Mesothelial cell of epicardium (in vitro differentiated cells): ENCODE results near the gene SORBS1. TPM values are rescaled to one million over a fixed set of nuclear protein-coding genes. Genes with fewer than 3 reads are reported as not detected.
A peak's percentile ranks its signal among the peaks of the same experiment; 100 is the strongest.

ENCODE experiments used
- DNase-seq, 2 experiments: peaks; one replicate each; pipeline ENCODE4 v3.0.0; 2021; ENCODE audit warnings: low spot score in 2 of 2; ENCODE audit not compliant: unreplicated experiment in 2 of 2
- H3K27ac Mint-ChIP-seq: 2 replicates; pipeline ENCODE4 v1.8.0; 2021; ENCODE audit warnings: mixed read lengths
- H3K27me3 Mint-ChIP-seq: 2 replicates; pipeline ENCODE4 v1.8.0; 2021; ENCODE audit warnings: low read depth, mixed read lengths
- H3K36me3 Mint-ChIP-seq: 2 replicates; pipeline ENCODE4 v1.8.0; 2021; ENCODE audit warnings: mixed read lengths
- H3K4me1 Mint-ChIP-seq: 2 replicates; pipeline ENCODE4 v1.8.0; 2021; ENCODE audit warnings: mixed read lengths
- H3K4me3 Mint-ChIP-seq: 2 replicates; pipeline ENCODE4 v1.8.0; 2021; ENCODE audit warnings: mild to moderate bottlenecking, moderate library complexity, mixed read lengths
- H3K9me3 Mint-ChIP-seq: 2 replicates; pipeline ENCODE4 v1.8.0; 2021; ENCODE audit warnings: mixed read lengths
- total RNA-seq: library from RNA; stranded (reverse); gene quantifications from 3 replicates; pipeline ENCODE4 v1.2.1, GENCODE V29; 2021
- TF ChIP-seq, protein P1 (sequence below): fragments of 200-600 bp; sonication (generic); IDR thresholded peaks from one replicate; pipeline ENCODE4 v1.5.0; 2021; ENCODE audit warnings: antibody characterized with exemption; ENCODE audit not compliant: unreplicated experiment

The SORBS1 gene
- total RNA-seq, 1 donor from 2014 or later, result 24.9 TPM

DNA sequence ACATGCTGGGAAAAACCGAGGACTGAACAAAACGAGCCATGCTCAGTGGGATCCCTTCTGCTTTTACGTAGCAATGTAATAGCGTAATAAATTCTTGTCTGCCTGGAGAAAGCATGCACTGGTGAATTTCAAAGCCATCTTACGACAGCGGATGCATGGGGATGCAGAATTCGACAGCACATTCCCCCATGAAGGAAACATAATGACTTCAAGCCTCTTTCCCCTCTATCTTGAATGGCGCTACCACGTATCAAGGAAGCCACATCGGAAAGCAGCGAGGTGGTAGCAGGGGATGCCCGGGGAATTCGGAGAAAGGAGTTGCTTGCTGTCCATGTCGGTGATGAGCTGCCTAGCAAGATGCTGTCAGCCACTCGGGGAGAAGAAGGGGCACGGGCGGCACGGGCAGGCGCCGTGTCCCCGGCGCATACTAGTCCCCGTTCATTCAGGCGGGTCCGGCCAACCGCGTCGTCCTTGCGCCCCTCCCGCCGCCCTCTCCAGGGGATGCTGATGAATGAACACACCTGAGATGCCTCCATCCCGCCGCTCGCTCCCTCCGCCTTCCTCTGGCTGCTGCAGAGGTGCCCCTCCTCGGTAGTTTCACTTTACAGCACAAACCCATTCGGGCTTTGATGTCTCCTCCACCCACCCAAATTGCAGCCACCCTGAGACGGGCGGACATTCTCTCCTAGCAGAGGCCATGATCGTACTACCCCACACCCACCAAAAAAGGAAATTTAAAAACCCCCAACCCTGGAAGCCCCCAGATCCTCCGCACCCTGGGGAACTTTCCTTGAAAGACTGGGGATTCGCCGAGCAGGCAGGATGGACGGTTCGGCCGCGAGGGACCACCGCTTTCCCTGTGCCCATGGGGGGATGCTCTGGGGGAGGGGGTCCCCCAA is 644 bp downstream of the SORBS1 start:
- H3K4me3 Mint-ChIP-seq, result peak overlapping the region; percentile 97
- H3K36me3 Mint-ChIP-seq, result no peaks in the 10 kb centered on the region
- H3K27ac Mint-ChIP-seq, result peak overlapping the region; percentile 94
- peak; percentile 25 to 59 for DNase-seq
- no peaks in the 10 kb centered on the region for H3K9me3 Mint-ChIP-seq
- H3K27me3 Mint-ChIP-seq, result peaks cover 21% of the 10 kb centered on the region
- TF ChIP-seq, protein P1, sequence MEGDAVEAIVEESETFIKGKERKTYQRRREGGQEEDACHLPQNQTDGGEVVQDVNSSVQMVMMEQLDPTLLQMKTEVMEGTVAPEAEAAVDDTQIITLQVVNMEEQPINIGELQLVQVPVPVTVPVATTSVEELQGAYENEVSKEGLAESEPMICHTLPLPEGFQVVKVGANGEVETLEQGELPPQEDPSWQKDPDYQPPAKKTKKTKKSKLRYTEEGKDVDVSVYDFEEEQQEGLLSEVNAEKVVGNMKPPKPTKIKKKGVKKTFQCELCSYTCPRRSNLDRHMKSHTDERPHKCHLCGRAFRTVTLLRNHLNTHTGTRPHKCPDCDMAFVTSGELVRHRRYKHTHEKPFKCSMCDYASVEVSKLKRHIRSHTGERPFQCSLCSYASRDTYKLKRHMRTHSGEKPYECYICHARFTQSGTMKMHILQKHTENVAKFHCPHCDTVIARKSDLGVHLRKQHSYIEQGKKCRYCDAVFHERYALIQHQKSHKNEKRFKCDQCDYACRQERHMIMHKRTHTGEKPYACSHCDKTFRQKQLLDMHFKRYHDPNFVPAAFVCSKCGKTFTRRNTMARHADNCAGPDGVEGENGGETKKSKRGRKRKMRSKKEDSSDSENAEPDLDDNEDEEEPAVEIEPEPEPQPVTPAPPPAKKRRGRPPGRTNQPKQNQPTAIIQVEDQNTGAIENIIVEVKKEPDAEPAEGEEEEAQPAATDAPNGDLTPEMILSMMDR, result no peak
- H3K4me1 Mint-ChIP-seq, result peaks cover 33% of the 10 kb centered on the region

DNA sequence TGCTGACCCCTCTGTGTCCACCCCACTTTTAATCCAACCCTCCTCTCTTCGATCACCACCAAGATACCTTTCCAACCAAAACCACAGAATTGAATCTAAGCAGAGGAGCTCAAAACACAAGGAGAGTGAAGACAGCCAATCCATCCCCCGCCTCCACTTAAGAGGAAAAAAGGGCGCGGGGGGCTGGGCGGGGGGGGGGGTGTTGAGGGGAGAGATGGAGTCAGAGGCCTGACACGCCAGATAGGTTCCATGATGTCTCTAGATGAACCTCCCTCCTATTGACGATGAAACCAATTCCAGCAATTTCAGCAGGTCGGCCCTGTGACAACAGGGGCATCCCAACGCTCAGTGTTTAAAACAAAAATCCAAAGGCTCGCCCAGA is 1.3 kb downstream of the SORBS1 start:
- Mint-ChIP-seq H3K36me3 (no peaks in the 10 kb centered on the region), H3K4me1 (peaks cover 27% of the 10 kb centered on the region), H3K9me3 (no peaks in the 10 kb centered on the region), H3K27me3 (peaks cover 21% of the 10 kb centered on the region), H3K27ac (peak overlapping the region; percentile 94), H3K4me3 (peak overlapping the region; percentile 97)
- TF ChIP-seq, protein P1, result no peak
- no peak for DNase-seq

DNA sequence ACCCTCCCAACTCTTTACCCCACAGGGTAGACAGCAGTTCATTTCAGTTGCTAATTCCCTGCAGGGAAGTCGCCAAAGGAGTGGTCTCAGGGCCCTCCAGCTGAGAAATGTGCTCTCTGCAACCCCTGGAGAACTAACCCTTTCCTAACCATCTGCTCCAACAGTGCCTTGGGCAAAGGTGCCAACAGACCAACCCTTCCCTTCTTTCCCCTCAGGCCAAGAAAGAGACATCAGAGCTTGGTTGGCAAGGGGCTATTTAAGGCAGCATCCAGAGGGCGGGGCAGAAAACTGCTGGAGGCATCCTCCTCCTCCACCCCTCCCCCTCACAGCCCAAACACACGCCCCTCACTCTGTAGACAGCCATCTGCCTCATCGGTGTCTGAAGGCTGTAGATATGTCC is 1.7 kb downstream of the SORBS1 start:
- no peak for DNase-seq
- TF ChIP-seq, protein P1, result no peak
- Mint-ChIP-seq H3K4me1 (peaks cover 23% of the 10 kb centered on the region), H3K27ac (no peak overlapping the region), H3K9me3 (no peaks in the 10 kb centered on the region), H3K4me3 (peak overlapping the region; percentile 51), H3K36me3 (no peaks in the 10 kb centered on the region), H3K27me3 (peaks cover 21% of the 10 kb centered on the region)

DNA sequence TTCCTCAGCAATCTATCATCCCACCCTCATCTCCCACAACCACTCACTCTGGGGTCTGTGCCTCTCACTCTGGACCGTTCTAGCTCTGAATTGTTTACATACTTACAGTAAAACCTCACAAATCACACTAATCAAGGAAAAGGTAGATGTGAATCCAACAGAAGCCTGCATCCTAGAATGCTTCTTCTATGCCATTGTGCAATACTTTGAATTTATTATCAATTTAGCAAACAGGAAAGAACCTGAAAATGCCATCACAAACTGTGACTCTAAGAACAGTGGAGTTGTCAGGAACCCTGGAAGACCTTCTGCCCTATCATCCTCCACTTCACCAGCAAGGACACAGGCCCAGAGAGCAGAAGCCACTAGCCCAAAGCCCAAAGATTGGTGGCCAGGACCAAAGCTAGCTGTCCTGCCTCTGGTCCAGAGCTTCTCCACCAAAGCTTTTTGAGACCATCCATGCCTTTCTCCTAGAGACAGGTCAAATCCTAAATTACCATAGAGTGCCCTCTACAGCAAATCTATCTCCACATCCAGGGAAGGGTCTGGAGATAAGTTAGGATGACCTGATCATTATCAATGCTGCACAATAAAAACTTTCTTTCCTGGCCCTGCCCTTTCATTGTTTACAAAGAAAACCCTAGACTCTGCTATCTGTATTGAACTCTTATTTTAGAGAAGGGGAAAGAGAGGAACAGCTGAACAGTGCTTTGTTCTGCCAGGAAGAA is 2.4 kb downstream of the SORBS1 start:
- Mint-ChIP-seq H3K9me3 (no peaks in the 10 kb centered on the region), H3K27me3 (peaks cover 21% of the 10 kb centered on the region), H3K36me3 (no peaks in the 10 kb centered on the region), H3K4me1 (peaks cover 23% of the 10 kb centered on the region), H3K4me3 (peak overlapping the region; percentile 51), H3K27ac (no peak overlapping the region)
- no peak for DNase-seq
- TF ChIP-seq, protein P1, result no peak

DNA sequence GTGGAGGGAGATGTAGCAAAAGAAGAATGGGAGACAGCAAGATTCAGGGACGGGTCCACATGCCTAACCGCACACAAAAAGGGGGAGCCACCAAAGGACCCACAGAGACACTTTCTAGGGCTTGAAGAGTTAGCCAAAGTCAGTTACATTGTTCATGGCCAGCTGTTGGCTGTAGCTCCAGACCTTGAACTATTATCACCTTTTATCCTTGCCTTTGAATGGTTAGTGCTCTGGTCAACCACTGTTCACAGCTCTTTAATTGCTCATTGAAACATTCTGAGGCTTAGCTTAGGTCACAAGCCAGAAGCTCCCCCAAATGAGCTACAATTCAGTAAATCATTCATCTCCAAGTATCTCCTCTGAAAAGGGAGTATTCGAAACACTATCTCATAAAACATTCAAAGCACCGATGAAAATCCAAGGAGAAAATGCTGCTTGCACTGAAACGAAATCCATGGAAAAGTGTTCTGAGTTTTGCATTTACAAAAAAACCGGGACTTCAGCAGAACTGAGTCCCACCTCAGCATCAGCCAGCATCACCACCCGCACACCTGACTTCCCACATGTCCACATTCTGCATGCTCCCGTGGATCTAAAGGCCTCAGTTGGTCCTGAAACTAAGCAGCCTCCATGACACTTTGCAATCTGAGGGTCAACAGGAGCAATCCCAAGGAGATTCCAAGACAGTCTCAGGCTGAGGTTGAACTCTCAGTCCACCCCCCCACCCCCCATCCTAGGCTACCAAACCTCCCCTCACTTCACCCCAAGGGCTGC is 4.0 kb downstream of the SORBS1 start:
- H3K4me1 Mint-ChIP-seq, result peaks cover 23% of the 10 kb centered on the region
- no peak overlapping the region for H3K4me3 Mint-ChIP-seq
- no peak overlapping the region for H3K27ac Mint-ChIP-seq
- TF ChIP-seq, protein P1, result no peak
- H3K27me3 Mint-ChIP-seq, result peaks cover 21% of the 10 kb centered on the region
- peaks cover 9% of the 10 kb centered on the region for H3K9me3 Mint-ChIP-seq
- no peak for DNase-seq
- H3K36me3 Mint-ChIP-seq, result peaks cover 2% of the 10 kb centered on the region
